C4-2B (cell line): Measurements from ENCODE around the gene TMEM179.

Experiments
- H3K27ac ChIP-seq: fragments of 450-650 bp; 2 replicates; pipeline ENCODE4 v1.5.1; 2017
- CTCF ChIP-seq: fragments of 450-650 bp; conservative IDR thresholded peaks from 2 replicates; pipeline ENCODE4 v1.5.1; 2017; ENCODE audit warnings: mild to moderate bottlenecking
- ZFX ChIP-seq: fragments of 450-650 bp; IDR thresholded peaks from 2 replicates; pipeline ENCODE4 v1.6.1; 2017

Gene TMEM179

DNA sequence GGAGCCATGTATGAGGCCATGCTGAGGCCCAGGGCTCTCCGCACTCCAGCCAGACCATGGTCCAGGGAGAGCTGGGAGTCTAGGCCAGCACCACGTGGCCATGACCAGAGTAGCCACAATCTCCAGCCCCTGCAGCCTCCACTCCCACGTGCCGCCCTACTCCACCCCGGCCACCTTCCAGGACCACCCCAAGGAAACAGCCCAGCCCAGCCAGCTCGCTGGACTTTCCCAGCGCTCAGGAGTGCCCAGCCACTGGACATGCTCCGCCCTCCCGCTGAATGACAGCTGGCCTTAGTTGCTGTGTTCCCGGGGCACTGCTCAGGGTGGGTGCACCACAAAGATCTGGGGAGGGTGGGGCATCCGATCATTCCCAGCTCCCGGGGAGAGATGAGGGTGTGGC lies 27.1 kb downstream of the TMEM179 start:
- no peak overlapping the region for H3K27ac ChIP-seq
- TF ChIP-seq ZFX: no peak
- no peak for TF ChIP-seq CTCF

DNA sequence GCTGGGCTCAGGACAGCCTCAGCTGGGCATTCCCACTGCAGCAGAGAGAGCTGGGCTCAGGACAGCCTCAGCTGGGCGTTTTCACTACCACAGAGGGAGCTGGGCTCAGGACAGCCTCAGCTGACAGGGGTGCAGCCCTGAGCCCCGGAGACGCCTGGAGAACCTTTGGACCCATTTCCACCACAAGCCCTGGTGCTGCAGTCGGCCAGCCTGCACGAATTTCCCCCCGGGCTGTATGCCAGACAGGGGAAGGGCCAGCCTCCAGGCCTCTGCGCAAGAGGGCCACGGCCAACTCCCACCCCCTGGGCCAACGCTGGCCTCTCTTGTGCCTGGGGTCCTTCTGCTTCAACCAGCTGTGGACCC lies 27.6 kb downstream of the TMEM179 start:
- H3K27ac ChIP-seq: no peak overlapping the region
- TF ChIP-seq CTCF (no peak), ZFX (no peak)

DNA sequence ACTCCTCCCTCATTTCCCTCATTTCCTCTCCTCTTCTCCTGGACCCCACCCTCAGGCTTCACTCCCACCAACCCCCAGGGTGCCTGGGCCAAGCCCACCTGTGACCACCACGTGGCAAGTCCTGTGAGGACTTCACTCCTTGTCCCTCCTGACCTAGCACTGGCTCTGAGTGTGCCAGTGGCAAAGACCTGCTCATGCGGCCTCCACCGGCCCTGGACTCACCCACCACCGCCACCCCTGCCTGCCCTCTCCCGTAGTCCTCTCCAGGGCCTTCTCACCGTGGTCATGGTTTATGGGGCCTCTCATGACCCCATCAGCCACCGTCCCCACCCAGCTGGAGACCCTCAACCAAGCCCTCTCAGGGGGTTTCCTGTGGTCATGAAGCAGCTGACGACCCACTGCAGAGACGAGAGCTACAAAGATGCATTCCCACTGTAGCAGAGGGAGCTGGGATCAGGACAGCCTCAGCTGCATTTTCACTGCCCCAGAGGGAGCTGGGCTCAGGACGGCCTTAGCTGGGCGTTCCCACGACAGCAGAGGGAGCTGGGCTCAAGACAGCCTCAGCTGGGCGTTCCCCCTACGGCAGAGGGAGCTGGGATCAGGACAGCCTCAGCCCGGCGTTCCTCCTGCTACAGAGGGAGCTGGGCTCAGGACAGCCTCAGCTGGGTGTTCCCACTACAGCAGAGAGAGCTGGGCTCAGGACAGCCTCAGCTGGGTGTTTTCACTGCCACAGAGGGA lies 28.2 kb downstream of the TMEM179 start:
- no peak overlapping the region for H3K27ac ChIP-seq
- TF ChIP-seq ZFX (no peak), CTCF (no peak)

DNA sequence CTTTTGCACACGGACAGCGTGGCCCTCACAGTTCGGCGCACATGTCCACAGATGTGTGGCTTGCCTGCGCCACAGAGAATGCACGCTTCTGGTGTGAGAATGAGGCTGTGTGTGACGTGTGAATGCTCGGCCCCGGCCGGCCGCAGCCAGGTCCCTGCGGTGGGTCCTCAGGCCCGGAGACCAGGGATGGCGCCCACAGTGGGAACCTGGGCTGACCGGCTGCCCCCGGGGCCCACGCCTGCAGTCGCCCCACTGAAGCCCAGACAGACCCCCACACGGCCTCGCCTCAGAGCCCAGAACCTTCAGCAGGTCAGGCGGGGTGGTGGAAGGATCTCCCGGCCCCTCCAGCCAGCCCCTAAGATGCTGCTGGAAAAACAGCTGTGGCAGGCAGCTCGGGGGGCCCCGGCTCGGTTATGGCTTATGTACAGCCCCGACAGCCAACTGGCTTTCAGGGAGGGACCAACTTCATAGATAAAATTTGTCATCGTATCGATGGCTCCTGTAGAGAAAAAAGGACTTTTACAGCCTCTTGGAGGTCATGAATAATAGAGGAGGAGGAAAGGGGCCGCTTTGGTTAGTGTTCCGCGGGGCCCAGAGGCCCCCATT lies 29.5 kb downstream of the TMEM179 start:
- no peak for TF ChIP-seq CTCF
- no peak for TF ChIP-seq ZFX
- H3K27ac ChIP-seq: no peak overlapping the region

DNA sequence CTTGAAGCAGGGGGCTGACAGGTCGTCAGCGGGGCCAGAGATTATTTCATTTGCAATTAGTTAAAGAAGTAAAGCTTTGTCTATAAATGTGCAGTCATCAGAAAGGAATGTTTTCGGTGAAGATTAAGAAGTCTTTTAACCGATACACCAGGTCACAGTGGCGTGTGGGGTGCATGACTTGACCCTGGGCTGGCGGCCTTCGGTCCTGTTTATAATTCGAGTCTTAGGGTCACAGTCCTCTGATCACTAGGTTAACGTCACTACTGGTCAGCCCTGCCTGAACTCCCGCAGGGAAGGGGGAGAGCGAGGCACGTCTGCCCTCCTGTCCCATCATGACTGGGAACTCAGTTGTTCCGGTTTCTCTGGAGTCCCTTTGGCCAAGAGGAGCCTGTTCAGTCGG lies 30.0 kb downstream of the TMEM179 start:
- no peak overlapping the region for H3K27ac ChIP-seq
- TF ChIP-seq ZFX (no peak), CTCF (no peak)

DNA sequence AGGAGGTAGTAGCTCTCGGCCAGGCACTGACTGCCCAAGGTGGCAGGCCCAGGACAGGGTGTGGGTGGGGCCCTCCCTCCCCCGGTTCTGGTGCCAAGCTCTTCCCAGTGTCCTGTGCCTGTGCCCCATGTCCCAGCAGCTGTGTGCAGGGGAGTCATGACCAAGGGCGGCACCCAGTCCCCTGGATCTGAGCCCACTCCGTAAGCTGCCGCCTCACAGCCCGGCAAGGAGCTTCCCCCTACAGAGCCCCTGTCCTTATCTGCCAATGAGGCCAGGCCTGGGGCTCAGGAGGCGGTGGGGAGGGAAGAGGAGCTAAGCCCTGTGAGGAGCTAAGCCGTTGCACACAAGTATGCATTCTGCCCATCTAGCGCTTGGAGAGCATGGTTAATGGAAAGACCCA lies 30.6 kb downstream of the TMEM179 start:
- H3K27ac ChIP-seq: no peak overlapping the region
- no peak for TF ChIP-seq CTCF
- no peak for TF ChIP-seq ZFX

DNA sequence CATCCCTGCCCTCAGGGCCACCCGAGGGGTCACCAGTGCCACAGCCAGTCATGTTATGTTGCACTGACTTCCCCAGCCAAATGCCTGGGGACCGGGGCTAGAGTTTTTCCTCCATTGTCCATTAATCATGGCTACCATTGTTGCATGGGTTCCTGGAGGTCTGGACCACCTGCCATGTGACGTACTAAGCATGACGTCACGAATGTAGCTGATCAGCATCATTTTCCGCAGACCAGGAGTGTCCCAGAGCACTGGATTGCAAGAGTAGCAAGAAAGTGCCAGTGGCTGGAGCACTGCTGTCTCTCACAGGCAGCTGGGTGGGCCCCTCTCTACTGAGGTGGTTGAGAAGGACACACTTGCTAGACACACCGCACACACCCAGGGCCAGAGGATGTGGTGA lies 31.9 kb downstream of the TMEM179 start:
- no peak overlapping the region for H3K27ac ChIP-seq
- TF ChIP-seq ZFX (no peak), CTCF (no peak)
